HCT116 (cell line): ENCODE results near the gene FOXN3.

Source experiments
- EZH2 ChIP-seq: fragments of 200-600 bp; sonication (generic); IDR thresholded peaks from 2 replicates; pipeline ENCODE4 v1.6.1; 2017; ENCODE audit warnings: antibody characterized with exemption, mixed run types
- JUND ChIP-seq: IDR thresholded peaks from 2 replicates; pipeline ENCODE4 v1.6.1; 2012
- POLR2AphosphoS5 ChIP-seq: IDR thresholded peaks from 2 replicates; pipeline ENCODE4 v1.6.1; 2011; ENCODE audit warnings: mild to moderate bottlenecking, low read depth, low read length, moderate library complexity
- TF ChIP-seq, protein P1 (sequence below), 3 experiments: fragments of 200-600 bp in 1 of 3; sonication (generic) in 1 of 3; IDR thresholded peaks in 2 of 3; conservative IDR thresholded peaks in 1 of 3; 2 replicates each; pipeline ENCODE4 v1.5.1; 2012 to 2017; ENCODE audit warnings: low read depth in 2 of 3, low read length in 2 of 3, antibody characterized with exemption in 1 of 3, borderline replicate concordance in 1 of 3, control low read depth in 1 of 3, mild to moderate bottlenecking in 1 of 3, mixed read lengths in 1 of 3, mixed run types in 1 of 3, moderate library complexity in 1 of 3; ENCODE audit not compliant: insufficient read depth in 1 of 3

DNA sequence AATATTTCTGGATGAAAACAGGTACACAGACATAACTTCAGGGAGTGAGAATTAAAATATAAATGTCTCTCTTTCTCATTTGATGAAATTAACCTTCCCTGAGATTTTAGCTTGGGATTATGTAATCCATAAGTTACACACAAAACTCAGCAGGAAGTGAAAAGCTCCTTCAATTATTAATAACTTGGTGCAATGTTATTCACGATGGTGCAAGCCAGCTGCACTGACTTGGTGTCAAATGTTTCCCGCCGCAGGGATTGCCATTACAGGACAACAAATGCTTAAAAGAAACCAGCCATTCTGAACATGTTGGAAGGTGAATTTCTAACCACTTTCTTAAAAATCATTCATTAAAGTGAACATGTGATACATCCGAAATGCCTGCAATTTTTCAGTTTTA lies 250.4 kb downstream of the FOXN3 start:
- TF ChIP-seq, protein P1, sequence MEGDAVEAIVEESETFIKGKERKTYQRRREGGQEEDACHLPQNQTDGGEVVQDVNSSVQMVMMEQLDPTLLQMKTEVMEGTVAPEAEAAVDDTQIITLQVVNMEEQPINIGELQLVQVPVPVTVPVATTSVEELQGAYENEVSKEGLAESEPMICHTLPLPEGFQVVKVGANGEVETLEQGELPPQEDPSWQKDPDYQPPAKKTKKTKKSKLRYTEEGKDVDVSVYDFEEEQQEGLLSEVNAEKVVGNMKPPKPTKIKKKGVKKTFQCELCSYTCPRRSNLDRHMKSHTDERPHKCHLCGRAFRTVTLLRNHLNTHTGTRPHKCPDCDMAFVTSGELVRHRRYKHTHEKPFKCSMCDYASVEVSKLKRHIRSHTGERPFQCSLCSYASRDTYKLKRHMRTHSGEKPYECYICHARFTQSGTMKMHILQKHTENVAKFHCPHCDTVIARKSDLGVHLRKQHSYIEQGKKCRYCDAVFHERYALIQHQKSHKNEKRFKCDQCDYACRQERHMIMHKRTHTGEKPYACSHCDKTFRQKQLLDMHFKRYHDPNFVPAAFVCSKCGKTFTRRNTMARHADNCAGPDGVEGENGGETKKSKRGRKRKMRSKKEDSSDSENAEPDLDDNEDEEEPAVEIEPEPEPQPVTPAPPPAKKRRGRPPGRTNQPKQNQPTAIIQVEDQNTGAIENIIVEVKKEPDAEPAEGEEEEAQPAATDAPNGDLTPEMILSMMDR (IDR thresholded peaks at IDR 0.05 in 2 of 3, conservative IDR thresholded peaks at IDR 0.05 in 1 of 3; ENCODE audit: borderline replicate concordance in 1 of 3, insufficient read depth in 1 of 3, low read depth in 2 of 3, low read length in 2 of 3): no peak
- no peak for TF ChIP-seq POLR2AphosphoS5
- no peak for TF ChIP-seq EZH2
- TF ChIP-seq JUND: no peak
